GM21515 (cell line): ENCODE measurements around the gene NEAT1.

Experiments used
- ATAC-seq: cut with Tn5 transposase; IDR thresholded peaks from one replicate; pipeline ENCODE4 v1.9.1; 2021; ENCODE audit not compliant: unreplicated experiment

NEAT1 gene

GRCh38 chr11:65478388-65479183, 56.0 kb downstream of the NEAT1 start:
- no peak for ATAC-seq

DNA sequence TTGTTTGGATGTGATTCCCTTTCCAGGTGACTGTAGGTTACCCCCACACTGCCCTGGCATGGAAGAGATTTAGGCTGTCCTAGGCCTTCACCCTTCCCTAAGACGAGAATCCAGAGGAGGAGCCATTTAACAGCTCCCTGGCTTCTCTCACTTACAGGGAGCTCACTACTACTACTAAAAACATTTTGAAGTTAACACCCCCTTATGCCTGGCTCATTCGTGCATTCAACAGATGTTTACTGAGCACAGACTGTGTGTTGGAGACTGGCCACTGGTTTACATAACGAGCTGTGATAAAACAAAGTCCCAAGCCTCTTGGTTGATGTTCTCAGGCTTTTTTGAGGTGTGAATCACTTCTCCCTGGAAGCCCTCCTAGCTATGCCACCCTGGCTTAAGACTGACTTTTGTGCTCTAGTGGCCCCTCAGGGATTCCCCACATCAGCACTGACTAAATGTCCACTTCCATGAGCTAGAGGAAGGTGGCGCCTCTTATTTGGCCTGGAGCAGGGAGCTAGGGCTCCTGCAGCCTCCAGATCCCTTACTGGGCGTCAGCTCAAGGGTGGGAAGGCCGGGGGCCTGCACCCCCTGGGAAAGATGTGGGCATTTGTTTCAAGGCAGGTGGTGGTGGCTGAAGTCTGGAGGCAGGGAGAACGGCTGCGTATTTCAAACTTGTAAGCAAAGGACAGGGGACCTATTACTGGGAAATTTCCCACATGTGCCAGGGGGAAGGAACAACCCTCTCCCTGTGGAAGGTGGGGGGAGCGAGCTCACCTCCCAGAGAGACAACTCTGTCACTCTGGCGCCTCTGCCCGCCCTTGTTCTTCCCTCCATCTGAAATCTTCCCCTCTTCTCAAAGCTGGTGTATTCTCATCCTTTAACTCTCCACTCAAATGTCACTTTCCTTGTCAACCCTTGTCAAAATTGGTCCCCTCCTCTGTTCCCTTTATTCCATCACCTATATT, 56.9 kb downstream of the NEAT1 start:
- no peak for ATAC-seq

- no peak for ATAC-seq
Measured at GRCh38 chr11:65482306-65482850, 59.8 kb downstream of the NEAT1 start.

DNA sequence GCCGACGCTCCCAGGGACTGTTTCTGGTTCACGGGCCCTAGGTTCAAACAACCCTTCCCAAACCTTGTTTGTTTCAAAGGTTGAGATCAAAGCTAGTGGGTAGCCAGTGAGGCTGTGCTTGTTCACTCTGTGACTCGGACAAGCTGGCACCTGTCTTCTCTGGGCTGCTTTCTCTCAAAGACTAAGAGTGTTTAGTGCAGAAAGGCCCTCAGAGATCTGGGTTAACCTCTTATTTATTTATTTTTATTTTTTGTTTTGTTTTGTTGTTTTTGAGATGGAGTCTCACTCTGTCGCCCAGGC, 63.3 kb downstream of the NEAT1 start:
- ATAC-seq, result no peak

DNA sequence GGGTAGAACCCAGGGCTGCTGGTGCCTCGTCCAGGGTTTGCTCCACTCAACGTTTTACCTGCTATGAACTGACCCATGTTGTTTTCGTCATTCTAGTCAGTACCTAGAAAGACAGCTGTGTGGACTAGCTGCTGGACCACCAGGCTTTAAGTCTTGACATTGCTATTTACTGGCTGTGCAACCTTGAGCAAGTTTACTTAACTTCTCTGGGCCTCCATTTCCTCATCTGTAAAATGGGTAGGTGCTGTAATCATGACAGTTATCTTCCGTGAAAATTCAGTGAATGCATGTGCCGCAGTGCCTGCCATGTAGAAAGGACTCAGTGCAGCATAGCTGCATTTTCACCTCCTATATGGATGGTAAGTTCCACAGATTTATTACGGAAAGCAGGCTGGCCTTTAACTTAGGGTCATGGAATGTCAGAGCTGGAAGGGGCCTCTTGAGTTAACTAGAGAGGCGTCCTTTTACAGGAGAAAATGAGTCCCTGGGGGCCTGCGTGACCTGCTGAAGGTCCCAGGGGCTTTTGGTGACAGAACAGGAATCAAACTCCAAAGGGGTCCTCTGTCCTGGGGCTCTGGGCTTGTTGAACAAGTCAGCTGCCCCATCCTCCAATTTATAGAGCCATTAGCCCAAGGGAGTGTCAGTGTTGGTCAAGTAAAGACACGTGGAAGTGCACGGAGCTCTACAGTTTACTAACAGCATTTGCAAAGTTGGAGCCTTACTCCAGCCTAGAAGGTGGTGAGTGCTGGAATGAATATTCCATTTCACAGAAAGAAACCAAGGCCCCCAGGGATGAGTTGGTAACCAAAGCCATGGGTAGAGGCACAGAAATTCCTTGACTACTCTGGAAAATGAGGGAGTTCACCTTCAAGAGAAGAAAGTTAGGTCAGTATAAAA, 64.2 kb downstream of the NEAT1 start:
- no peak for ATAC-seq

DNA sequence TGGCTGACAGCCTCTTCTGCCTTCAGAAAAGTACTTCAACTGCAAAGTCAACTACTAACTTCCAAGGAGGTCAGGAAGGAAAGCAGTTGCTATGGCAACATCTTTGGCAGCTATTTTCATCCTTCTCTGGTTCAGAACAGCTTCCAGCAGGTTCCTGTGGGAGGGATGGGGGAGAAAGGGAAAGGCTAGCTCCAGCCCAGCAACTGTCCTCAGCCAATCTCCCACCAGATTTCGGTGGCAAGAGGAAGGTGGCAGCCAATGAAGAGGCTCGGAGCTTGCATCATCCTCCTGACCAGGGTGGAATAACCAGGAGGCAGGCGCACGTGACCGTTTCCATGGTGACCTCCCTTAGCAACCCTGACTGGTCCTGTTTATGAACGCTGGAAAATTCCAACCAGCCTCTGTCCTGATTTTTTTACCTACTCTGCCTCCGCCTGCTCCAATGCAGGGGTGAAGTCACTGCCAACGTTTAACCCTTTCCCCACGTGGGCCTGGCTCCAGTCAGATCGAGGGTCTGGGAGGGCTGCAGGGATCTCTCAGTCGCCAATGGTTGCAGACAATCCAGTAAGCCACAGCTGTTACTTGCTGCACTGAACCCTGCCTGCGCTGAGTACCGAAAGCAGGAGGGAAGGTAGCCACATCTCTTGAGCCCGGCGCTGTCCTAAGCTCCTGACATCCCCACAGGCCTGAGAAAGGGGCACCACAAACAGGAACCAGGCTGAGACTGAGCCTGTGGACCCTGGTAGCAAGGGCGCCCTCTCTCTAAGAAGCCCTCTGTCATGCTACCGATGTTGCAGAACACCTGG, 65.1 kb downstream of the NEAT1 start:
- no peak for ATAC-seq

DNA sequence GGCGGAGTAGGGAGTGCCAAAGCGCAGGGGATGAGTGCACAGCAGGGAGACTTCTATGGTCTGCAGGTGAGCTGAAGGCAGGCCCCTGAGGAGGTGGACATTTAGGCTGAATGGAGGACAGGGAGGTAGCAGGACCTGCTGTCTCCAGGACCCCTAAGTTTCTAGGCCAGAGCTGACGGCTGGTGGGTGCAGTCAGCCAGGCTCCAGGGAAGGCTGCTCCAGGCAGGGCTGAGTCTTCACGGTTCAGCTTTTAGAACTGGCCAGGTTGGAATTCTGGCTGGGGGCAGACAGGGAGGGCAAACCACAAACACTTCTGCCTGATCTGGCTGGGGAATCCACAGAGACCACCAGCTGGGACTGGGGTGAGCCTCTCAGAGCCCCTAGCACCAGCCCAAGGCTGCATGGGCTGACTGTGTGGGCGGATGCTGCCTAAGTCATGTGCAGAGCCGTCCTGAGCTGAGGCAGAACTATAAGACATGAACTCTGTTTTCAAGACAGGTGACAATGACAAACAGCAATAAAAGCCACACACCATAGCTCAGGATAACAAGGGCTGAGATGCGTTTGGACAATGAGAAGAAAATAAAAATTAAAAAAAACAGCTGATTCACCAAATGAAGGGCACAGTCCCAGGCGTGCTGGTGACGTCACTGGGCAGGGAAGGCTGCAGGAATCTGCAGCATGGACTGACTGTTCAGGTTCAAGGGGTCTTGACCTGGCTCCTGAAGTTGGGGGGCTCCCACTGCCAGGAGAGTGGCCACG, 65.9 kb downstream of the NEAT1 start:
- no peak for ATAC-seq

- no peak for ATAC-seq
Measured at GRCh38 chr11:65489035-65489705, 66.6 kb downstream of the NEAT1 start.

DNA sequence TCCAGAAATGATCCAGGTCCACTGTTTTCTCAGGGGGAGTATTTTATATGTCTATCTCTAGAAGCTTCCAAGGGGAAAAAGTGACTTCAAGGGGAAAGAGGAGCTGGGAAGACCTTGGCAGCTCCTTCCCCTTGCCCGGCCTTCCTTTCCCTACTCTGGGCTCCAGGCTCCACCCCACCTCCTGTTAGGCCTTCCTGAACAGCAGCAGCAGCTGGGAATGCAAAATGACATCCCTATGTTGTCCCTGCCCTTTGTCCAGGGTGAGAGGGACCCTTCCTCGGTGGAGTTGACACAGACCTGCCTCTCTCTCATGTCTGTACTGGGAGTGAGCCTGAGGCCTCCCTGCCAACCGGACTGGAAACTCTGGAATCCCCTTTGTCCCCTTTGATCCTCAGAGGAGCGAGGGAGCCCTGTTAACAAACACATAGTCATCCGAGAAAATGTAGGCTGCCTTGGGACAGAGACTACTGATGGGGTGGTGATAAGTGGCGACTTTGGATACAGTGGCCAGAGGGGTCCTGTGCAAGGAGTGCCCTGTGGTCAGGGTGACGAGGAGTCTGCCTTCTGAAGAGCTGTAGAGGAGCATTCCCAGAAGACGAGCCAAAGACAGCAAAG, 67.2 kb downstream of the NEAT1 start:
- ATAC-seq, result no peak

DNA sequence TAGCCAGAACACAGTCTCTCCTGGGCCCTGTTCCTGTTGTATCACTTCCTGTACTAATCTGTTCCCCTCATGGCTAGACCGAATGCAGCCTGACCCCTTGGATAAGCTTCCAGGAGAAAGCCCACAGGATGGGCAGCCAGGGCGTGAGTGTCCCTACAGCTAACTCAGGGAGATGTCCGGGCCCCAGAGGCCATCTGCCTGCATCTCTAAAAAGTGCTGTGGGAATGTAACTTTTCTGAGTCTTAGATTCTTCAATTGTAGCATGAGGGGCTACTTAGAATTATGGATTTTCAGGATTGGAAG, 68.5 kb downstream of the NEAT1 start:
- ATAC-seq, result no peak

DNA sequence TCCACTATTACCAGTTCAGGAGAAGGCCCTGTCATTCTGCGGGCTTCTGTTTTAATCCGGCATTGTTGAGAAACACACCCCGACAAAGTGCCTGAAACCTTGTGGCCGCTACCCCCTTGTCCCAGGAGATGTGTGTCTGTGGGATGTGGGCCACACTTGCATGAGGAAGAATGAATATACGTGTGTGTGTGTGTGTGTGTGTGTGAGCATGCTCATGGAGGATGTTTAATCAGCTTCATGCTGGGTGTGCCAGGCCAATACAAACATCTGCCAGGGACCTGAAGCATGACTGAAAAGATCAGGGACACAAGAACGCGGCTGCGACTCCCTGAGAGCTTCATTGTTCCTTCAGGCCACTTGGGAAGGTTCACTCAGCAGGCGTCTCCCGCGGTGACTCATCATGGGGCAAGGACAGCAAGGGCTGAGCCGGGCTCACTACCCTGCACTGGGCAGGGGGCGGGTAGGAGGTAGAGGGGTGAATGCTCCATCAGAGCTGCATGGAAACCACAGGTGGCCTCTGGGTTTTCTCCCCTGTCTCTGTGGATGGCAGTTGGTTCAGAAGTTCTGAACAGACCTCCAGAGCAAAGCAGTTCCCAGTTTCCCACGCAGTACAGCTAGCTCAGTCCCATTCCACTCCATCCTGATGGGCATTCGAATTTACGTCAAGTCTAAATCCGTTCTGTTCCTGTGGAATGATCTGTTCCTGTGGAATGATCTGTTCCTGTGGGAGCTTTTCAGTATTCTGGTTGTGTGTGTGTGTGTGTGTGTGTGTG, 69.2 kb downstream of the NEAT1 start:
- ATAC-seq, result no peak

DNA sequence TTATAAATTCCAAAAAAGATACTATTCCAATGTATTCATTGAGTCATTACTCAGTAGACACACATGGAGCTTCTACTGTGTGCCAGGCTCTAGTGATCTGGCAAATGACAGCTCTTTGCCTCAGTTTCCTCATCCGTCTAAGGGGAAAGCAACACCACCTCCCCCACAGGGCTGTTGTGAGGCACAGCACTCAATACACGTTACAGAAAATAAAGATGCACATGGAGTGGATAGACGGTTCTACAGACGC, 69.7 kb downstream of the NEAT1 start:
- ATAC-seq, result no peak

- no peak for ATAC-seq
Measured at GRCh38 chr11:65492637-65493366, 70.2 kb downstream of the NEAT1 start.

DNA sequence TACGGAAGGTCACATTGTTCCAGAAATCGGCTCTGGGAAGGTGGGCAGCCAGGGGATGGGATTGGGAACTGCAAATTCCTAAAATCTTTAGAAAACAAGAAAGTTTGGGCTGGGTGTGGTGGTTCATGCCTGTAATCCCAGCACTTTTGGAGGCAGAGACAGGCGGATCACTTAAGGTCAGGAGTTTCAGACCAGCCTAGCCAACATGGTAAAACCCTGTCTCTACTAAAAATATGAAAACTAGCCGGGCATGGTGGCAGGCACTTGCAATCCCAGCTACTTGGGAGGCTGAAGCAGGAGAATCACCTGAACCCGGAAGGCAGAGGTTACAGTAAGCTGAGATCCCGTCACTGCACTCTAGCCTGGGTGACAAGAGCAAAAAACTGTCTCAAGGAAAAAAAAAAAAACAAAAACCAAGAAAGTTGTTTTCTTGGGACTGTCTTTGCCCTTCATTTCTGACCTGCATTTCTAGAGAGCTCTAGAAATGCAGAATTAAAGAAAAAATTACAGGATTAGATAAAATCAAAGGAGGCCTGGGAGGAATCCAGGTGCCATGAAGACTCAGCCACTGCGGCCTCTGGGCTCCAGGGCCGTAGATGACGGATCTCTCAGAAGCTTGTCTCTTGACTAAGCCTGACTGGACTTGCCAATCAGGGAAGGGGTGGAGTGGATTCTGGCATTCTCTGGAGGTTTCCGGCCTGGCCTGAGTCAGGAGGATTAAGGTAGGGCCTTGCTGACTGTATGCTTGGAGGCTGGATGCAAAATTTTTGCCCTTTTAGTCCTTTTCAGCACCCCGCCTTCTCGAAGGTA, 71.0 kb downstream of the NEAT1 start:
- no peak for ATAC-seq
